ENCODE measurements around the gene AURKA. TPM values are rescaled to one million over a fixed set of nuclear protein-coding genes. Genes with fewer than 3 reads are reported as not detected.

The AURKA gene
- polyA plus RNA-seq, 1 donor (not counting 4 experiments of a cell fraction or from before 2014, with no cell fraction given) = 36.1 TPM

DNA sequence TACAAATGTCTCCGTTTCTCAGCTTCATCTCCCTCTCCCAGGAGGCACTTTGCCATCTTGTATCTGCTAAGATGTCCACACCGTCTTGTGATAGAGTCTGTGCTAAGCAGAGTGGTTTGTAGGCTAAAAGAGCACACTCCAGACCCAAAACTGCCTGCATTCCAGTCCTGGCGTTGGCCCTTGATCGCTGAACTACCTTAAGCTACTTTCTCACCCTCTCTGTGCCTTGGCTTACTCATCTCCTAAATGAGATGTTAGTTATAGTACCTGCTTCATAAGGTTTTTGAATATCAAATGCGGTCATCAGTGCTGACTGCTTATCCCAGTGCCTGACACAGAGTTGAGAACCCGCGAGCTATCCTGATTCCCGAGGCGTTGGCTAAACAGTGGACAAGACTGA is 34.0 kb upstream of the AURKA start:
- no peak overlapping the region for H2AFZ ChIP-seq (ENCODE audit: control insufficient read depth, low read length)
- no peaks in the 10 kb centered on the region for H3K79me2 ChIP-seq (ENCODE audit: control insufficient read depth, insufficient read depth, low read length)
- no peak overlapping the region for H3K4me3 ChIP-seq (ENCODE audit: control insufficient read depth in 2 of 3, extremely low read depth in 1 of 3, insufficient read depth in 2 of 3, low read depth in 1 of 3, low read length in 3 of 3)
- H3K27me3 ChIP-seq (ENCODE audit: control insufficient read depth, extremely low read depth, insufficient read depth, low read length) = no peaks in the 10 kb centered on the region
- H3K4me1 ChIP-seq (ENCODE audit: control insufficient read depth, extremely low read depth, insufficient read depth, low read length) = peaks cover 13% of the 10 kb centered on the region
- TF ChIP-seq EZH2 (IDR thresholded peaks at IDR 0.05; ENCODE audit: low read length) = no peak
- TF ChIP-seq, protein P1, sequence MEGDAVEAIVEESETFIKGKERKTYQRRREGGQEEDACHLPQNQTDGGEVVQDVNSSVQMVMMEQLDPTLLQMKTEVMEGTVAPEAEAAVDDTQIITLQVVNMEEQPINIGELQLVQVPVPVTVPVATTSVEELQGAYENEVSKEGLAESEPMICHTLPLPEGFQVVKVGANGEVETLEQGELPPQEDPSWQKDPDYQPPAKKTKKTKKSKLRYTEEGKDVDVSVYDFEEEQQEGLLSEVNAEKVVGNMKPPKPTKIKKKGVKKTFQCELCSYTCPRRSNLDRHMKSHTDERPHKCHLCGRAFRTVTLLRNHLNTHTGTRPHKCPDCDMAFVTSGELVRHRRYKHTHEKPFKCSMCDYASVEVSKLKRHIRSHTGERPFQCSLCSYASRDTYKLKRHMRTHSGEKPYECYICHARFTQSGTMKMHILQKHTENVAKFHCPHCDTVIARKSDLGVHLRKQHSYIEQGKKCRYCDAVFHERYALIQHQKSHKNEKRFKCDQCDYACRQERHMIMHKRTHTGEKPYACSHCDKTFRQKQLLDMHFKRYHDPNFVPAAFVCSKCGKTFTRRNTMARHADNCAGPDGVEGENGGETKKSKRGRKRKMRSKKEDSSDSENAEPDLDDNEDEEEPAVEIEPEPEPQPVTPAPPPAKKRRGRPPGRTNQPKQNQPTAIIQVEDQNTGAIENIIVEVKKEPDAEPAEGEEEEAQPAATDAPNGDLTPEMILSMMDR (optimal IDR thresholded peaks at IDR 0.05 in 1 of 3, IDR thresholded peaks at IDR 0.05 in 1 of 3, conservative IDR thresholded peaks at IDR 0.05 in 1 of 3; ENCODE audit: extremely low read depth in 1 of 3, insufficient read depth in 2 of 3, low read length in 3 of 3) = no peak
- dilution Hi-C loops (cut with MboI; ENCODE audit: extremely low pct_ligation_motif_present, low sequenced_read_pairs) = no loop called here
- no peaks in the 10 kb centered on the region for H3K9me3 ChIP-seq (ENCODE audit: control insufficient read depth, low read depth, low read length)
- no peaks in the 10 kb centered on the region for H3K36me3 ChIP-seq (ENCODE audit: control insufficient read depth in 2 of 2, extremely low read depth in 1 of 2, insufficient read depth in 2 of 2, low read length in 2 of 2)
- H4K20me1 ChIP-seq (ENCODE audit: control insufficient read depth, extremely low read depth, insufficient read depth, low read length) = no peaks in the 10 kb centered on the region
- no peak overlapping the region for H3K4me2 ChIP-seq (ENCODE audit: control insufficient read depth, extremely low read depth, insufficient read depth, low read depth, low read length)
- H3K27ac ChIP-seq (ENCODE audit: control insufficient read depth, insufficient read depth, low read length) = no peak overlapping the region
- H3K9me1 ChIP-seq (ENCODE audit: control insufficient read depth, extremely low read depth, insufficient read depth, low read length) = no peaks in the 10 kb centered on the region
- H3K9ac ChIP-seq (ENCODE audit: control insufficient read depth, extremely low read depth, insufficient read depth, low read length) = no peak overlapping the region
- DNase-seq (ENCODE audit: low read depth, low spot score) (no peak), FAIRE-seq (no peak)

GRCh38 chr20:56424931-56425330 is 32.9 kb upstream of the AURKA start:
- Histone ChIP-seq H4K20me1 (ENCODE audit: control insufficient read depth, extremely low read depth, insufficient read depth, low read length) (no peaks in the 10 kb centered on the region), H3K27ac (ENCODE audit: control insufficient read depth, insufficient read depth, low read length) (no peak overlapping the region), H3K27me3 (ENCODE audit: control insufficient read depth, extremely low read depth, insufficient read depth, low read length) (no peaks in the 10 kb centered on the region), H3K4me3 (ENCODE audit: control insufficient read depth in 2 of 3, extremely low read depth in 1 of 3, insufficient read depth in 2 of 3, low read depth in 1 of 3, low read length in 3 of 3) (no peak overlapping the region), H3K9ac (ENCODE audit: control insufficient read depth, extremely low read depth, insufficient read depth, low read length) (no peak overlapping the region), H2AFZ (ENCODE audit: control insufficient read depth, low read length) (no peak overlapping the region), H3K9me3 (ENCODE audit: control insufficient read depth, low read depth, low read length) (no peaks in the 10 kb centered on the region), H3K36me3 (ENCODE audit: control insufficient read depth in 2 of 2, extremely low read depth in 1 of 2, insufficient read depth in 2 of 2, low read length in 2 of 2) (no peaks in the 10 kb centered on the region), H3K79me2 (ENCODE audit: control insufficient read depth, insufficient read depth, low read length) (no peaks in the 10 kb centered on the region), H3K4me2 (ENCODE audit: control insufficient read depth, extremely low read depth, insufficient read depth, low read depth, low read length) (no peak overlapping the region), H3K9me1 (ENCODE audit: control insufficient read depth, extremely low read depth, insufficient read depth, low read length) (no peaks in the 10 kb centered on the region), H3K4me1 (ENCODE audit: control insufficient read depth, extremely low read depth, insufficient read depth, low read length) (peaks cover 12% of the 10 kb centered on the region)
- no peak for FAIRE-seq
- DNase-seq (ENCODE audit: low read depth, low spot score) = no peak
- TF ChIP-seq, protein P1 (optimal IDR thresholded peaks at IDR 0.05 in 1 of 3, IDR thresholded peaks at IDR 0.05 in 1 of 3, conservative IDR thresholded peaks at IDR 0.05 in 1 of 3; ENCODE audit: extremely low read depth in 1 of 3, insufficient read depth in 2 of 3, low read length in 3 of 3) = no peak
- no peak for TF ChIP-seq EZH2 (IDR thresholded peaks at IDR 0.05; ENCODE audit: low read length)
- dilution Hi-C loops (cut with MboI; ENCODE audit: extremely low pct_ligation_motif_present, low sequenced_read_pairs) = no loop called here
